Urothelium cell line (cell line): Measurements from ENCODE around the gene RFTN2.
A peak's percentile ranks its signal among the peaks of the same experiment; 100 is the strongest.
"Not testable (repeated sequence)": the region's sequence is repeated elsewhere in the genome, so short reads cannot be mapped to it uniquely, and the experiment has no call there.

Experiments
- DNase-seq: peaks from one replicate; pipeline ENCODE4 v3.0.0; 2011; ENCODE audit warnings: low spot score, mixed read lengths
- FAIRE-seq: peaks from 2 replicates; lab custom pipeline; 2011; peaks lifted over from hg19 to GRCh38; lab: Jason Lieb, UNC

RFTN2 gene, protein sequence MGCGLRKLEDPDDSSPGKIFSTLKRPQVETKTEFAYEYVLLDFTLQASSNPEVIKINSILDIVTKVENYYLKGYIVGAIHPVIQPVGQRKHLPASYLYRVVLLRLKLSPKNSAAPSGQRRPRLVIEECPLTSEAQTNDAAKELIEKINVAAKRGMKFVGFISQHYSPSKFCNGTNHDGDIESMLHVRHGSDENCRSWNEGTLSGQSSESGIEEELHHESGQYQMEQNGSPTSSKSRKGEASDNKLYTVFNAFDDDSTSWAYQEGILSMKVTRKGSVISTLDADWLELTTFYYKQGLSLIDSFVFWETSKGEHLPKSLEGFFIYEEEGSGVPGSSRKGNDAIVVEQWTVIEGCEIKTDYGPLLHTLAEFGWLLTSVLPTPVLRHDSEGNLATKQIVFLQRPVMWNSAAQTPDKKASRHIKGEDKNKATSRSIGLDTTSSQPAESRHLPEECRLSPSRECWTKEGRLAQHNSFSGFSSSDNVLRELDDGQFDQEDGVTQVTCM

DNA sequence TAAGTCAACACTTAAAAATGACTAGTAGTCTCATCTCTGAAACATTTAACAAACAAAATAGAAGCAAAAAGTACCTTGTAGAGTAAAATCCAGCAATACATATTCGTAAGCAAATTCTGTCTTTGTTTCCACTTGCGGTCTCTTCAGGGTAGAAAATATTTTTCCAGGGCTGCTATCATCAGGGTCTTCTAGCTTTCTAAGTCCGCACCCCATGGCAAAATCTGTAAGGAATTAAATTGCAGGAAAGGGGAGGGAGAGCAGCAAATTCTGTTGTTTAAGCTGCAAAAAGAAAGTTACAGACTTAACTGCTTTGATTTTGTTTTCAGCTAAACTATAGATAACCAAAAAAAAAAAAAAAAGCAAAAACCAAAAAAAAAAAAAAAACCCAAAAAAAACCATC, at the start of gene RFTN2:
TSS of gene RFTN2 (minus strand) at position 342 of the 400 bp plus-strand sequence. CDS start at position 213, 129 bp downstream.
- FAIRE-seq (no peak), DNase-seq (no peak)

DNA sequence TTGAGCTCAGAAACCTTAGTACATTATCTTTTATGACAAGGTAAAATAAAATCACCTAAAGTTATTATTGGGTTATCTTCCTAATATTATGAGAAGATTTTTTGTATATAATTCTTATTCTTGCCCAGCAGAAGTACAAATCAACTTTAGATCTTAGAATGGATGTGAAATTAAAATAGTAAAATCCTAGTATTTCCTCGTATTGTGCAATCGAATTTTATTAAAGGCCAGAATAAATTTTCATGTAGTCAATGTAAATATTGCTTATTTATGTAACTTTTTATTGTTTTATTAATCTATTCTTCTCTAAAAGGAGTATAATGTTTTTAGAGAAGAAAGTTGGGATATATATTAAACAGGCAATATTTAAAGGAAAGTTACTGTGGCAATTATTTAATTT, 42.5 kb upstream of the RFTN2 start:
- FAIRE-seq = no peak
- DNase-seq = no peak

DNA sequence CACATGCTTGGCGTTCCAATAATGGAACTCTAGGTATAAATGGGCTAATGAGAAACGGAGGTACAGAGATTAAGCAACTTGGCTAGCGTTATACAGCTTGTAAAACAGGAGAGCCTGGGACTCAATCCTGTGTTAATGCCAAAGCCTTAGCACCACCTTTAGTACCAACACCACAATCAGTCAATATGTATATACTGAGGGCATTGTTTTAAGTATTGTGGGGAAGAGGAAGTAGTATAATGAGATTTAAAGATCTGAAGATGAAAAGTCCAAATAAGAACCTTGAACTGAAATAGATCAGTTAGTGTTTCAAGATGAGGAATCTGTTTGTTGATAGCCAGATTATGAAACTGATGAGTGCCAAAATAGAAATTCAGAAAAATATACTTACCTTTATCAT, 37.9 kb upstream of the RFTN2 start:
- FAIRE-seq = no peak
- DNase-seq = no peak

DNA sequence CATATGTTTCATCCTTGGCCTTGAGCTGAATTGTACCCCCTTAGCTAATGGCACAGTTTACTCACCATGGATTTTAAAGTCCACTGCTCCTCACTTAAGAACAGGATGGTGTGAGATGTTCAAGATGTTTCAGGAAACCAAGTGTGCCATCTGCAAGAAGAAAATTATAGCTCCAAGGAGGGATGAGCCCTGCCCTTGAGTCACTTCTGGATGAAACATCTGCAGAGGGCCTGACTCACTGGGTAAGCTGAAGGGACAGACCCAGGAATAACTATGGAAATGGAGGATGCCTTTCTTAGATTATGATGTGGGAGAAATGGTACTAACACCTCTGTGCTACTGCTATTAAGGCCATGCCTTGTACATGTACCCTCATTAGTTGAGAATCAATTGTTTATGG, 36.2 kb upstream of the RFTN2 start:
- no peak for DNase-seq
- no peak for FAIRE-seq

DNA sequence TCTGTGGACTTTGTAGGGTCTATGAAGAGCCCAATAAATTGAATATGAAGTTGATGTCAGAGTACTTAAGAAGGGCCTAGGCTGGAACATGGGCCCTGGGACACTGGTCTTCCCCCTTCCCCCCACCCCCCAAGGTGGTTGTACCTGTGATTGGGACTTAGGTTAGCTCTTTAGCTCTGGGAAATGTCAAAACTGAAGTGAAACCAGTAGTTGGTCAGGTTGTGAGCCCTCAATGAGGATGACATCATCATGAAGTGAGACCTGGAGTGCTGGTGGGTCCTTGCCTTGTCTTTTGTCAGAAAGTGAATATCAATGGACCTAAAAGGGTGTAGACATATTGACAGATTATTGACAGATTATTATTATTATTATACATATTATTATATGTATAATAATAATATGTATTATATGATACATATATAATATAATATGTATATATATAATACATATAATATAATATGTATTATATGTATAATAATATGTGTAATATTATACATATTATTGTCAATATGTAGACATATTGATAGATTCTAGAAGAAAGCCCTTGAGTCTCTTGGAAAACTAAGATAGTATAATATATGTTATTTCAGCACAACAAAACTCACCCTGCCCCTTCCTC, 35.1 kb upstream of the RFTN2 start:
- DNase-seq (no peak), FAIRE-seq (no peak)

DNA sequence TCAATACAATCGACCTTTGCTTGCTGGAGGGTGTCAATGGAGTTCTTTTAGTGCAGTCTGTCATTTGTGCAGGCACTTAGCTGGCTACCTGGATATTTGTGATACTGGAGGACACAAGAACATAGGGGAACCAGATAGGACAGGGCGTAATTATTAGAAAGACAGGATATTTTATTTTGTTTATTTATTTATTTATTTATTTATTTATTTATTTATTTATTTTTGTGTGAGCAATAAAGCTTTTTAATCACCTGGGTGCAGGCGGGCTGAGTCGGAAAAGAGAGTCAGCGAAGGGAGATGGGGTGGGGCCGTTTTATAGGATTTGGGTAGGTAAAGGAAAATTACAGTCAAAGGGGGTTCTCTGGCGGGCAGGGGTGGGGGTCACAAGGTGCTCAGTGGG, 33.8 kb upstream of the RFTN2 start:
- not testable (repeated sequence) for DNase-seq, FAIRE-seq

DNA sequence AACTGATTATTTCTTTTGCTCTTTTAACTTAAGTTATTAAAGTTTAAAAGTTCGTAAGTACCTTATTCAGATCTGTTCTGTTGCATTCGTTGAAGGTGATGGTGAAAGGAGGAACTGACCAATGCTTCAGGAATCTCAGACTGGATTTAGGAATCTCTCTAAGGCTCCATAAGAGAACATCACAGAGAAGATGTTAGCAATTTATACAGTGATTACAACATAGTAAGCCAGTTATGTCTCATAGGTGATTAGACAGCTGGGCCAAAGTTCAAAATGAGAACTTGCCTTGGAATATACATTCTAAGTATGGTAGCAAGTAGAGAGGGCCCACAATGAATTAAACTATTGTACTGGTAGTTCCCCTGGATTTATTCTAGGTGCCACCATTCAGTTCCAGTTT, 32.9 kb upstream of the RFTN2 start:
- no peak for DNase-seq
- no peak for FAIRE-seq

DNA sequence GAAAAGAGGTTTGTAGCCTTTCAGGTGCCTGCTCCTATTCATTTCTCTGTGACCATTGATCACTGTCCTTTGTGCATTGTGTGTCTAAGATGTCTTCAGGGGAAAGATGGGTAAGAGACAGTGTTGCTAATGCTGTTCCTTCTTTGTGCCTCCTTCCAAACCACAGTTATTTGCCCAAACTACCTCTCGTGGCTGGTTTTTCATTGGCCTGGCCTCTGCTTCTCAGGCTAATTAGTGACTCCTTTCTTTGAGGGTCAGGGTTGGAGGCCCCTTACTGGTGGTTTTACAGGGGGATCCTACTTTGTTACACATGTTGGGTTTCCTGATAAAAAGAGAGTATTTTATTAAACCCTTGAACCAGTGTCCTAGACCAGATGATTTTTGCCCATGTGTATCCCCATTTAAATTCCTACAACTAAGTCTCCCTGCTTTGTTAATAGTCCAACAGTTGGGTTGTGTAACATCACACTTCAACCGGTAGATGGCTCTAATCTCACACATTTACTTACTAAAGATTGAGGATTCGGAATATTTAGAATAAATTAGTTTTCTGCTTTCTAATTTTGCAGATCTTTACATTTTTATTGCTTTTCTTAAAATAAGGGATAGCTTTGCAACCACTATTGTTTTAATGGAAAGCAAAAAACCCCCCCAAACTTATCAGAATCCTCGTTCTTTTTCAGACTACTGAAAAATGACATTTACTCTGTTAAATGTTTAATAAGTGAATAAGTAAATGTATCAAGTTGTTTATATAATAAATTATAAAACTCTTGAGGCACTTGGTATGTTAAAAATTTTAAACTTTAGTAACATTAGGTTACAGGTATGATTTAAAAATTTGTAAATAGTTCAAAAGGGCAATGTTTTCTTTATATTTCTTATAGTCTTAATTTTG, 32.2 kb upstream of the RFTN2 start:
- peak; percentile 43 for DNase-seq
- FAIRE-seq = no peak

DNA sequence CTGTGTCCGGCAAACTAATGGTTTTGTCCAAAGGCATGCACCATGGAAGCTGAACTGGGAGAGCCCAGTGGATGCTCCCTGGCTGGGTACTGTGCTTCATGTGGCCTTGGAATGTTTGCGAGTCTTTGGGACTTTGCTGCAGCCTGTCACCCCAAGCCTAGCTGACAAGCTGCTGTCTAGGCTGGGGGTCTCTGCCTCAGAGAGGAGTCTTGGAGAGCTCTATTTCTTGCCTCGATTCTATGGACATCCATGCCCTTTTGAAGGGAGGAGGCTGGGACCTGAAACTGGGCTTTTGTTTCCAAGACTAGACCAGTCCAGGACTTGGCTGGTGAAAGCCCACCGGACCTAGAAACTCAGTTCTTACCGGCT, 31.4 kb upstream of the RFTN2 start:
- DNase-seq = no peak
- no peak for FAIRE-seq

DNA sequence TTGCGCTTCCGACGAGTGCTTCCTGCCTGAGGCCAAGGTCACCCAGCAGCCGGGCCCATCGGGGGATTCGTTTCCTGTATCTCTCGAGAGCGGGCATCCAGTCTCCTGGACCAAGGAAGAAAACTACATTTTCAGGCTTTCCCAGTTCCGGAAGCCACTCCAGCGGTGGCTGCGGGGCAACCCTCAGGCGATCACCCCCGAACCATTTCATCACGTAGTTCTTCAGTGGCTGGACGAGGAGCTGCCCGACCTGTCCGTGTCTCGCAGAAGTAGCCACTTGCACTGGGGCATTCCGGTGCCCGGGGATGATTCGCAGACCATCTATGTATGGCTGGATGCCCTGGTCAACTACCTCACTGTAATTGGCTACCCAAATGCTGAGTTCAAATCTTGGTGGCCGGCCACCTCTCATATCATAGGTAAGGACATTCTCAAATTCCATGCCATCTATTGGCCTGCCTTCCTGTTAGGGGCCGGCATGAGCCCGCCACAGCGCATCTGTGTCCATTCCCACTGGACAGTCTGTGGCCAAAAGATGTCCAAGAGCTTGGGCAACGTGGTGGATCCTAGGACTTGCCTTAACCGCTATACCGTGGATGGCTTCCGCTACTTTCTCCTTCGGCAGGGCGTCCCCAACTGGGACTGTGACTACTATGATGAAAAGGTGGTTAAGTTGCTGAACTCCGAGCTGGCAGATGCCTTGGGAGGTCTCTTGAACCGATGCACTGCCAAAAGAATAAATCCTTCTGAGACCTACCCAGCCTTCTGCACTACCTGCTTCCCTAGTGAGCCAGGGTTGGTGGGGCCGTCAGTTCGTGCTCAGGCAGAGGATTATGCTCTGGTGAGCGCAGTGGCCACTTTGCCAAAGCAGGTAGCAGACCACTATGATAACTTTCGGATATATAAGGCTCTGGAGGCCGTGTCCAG, 30.8 kb upstream of the RFTN2 start:
- FAIRE-seq (no peak), DNase-seq (no peak)

DNA sequence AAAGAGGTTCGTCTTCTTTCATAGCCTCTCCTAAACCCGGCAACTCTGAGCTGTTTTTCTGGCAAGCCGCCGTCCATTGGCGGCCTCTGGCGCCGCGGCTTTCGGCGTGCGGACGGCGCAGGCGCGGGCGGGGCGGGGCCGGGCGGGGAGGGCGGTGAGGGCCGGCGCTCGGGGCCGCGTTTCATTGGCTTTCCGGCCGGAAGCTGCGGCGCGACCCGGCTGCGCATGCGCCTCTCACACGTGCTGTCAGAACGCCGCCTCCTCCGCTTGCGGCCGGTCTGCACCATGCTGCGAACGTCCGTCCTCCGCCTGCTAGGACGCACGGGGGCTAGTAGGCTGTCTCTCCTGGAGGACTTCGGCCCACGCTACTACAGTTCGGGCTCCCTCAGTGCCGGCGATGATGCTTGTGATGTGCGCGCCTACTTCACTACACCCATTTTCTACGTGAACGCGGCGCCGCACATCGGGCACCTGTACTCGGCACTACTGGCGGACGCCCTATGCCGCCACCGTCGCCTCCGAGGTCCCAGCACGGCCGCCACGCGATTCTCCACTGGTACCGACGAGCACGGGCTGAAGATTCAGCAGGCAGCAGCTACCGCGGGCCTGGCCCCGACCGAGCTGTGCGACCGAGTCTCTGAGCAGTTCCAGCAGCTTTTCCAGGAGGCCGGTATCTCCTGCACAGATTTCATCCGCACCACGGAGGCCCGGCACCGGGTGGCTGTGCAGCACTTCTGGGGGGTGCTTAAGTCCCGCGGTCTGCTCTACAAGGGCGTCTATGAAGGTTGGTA, 29.9 kb upstream of the RFTN2 start, which contains the start of gene MARS2:
TSS of gene MARS2 (plus strand) at position 249 of the 791 bp plus-strand sequence. CDS start at position 286, 37 bp downstream.
- DNase-seq (peak; percentile 97), FAIRE-seq (peak; percentile 17)

DNA sequence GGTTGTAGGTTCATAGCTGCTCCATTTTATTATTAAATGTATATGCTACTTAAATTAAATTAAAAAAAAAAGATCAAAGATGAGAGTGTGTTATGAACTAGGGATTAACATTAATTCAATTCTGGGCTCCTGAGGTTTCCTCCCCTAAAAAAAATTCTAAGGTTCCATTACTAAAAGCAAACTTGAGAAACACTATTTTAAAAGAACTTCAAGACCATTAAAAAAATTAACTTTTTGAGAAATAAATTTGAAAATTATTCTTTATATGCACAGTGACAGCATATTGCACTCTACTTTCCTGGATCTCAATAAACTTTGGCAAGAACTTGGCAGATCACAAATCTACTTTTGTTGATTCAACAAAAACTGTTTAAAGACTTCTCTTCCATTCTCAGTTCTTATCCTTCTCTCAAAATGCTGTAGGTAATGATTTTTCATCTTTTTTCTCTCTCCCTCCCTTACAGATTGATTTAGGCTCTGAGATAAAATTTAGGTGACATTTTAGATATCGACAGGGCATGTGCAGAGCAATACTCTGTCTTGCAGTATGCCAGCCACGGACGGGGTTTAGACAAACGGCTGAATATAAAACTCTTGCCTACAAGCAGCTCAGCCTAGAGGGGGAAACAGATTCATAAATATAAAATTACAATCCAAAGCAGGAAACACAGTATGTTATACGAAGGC, 29.2 kb upstream of the RFTN2 start:
- FAIRE-seq = no peak
- no peak for DNase-seq

DNA sequence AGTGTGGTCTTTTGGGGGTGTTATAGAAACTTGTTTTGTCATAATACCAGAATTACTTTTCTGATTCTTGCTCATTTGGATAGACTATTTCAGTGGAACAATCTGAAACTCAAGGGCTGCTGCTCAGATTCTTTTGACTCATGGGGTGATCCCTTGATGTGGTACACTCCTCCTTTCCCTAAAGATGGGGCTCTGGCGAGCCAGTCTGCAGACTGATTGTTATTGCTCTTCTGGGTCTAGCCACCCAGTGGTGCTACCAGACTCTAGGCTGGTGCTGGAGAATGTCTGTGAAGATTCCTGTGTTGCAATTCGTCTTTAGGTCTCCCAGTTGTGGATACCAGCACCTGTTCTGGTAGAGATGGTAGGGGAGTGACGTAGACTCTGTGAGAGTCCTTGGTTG, 25.6 kb upstream of the RFTN2 start:
- no peak for FAIRE-seq
- DNase-seq = no peak

DNA sequence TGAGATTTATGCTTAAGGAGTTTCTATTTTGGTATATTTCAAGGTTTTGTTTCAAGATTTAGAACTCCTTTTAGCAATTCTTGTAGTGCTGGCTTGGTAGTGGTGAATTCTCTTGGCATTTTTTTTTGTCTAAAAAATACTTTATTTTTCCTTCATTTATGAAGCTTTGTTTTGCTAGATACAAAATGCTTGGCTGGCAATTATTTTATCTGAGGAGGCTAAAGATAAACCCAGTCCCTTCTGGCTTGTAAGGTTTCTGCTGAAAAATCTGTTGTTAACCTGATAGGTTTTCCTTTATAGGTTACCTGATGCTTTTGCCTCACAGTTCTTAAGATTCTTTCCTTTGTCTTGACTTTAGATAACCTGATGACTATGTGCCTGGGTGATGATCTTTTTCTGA, 24.3 kb upstream of the RFTN2 start:
- FAIRE-seq, DNase-seq: not testable (repeated sequence)

DNA sequence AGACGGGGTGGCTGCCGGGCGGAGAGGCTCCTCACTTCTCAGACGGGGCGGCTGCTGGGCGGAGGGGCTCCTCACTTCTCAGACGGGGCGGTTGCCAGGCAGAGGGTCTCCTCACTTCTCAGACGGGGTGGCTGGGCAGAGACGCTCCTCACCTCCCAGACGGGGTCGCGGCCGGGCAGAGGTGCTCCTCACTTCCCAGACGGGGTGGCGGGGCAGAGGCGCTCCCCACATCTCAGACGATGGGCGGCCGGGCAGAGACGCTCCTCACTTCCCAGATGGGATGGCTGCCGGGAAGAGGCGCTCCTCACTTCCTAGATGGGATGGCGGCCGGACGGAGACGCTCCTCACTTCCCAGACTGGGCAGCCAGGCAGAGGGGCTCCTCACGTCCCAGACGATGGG, 21.2 kb upstream of the RFTN2 start:
- not testable (repeated sequence) for FAIRE-seq, DNase-seq

DNA sequence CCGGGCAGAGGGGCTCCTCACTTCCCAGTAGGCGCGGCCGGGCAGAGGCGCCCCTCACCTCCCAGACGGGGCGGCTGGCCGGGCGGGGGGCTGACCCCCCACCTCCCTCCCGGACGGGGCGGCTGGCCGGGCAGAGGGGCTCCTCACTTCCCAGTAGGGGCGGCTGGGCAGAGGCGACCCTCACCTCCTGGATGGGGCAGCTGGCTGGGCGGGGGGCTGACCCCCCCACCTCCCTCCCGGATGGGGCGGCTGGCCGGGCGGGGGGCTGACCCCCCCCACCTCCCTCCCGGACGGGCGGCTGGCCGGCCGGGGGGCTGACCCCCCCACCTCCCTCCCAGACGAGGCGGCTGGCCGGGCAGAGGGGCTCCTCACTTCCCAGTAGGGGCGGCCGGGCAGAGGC, 20.6 kb upstream of the RFTN2 start:
- FAIRE-seq, DNase-seq: not testable (repeated sequence)

DNA sequence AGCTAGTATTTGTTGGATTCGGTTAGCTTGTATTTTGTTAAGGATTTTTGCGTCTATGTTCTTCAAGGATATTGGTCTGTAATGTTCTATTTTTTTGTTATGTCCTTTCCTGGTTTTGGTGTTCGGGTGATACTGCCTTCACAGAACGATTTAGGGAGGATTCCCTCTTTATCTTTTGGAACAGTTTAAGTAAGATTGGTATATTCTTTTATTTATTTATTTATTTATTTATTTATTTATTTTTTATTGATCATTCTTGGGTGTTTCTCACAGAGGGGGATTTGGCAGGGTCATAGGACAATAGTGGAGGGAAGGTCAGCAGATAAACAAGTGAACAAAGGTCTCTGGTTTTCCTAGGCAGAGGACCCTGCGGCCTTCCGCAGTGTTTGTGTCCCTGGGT, 19.8 kb upstream of the RFTN2 start:
- FAIRE-seq, DNase-seq: not testable (repeated sequence)

DNA sequence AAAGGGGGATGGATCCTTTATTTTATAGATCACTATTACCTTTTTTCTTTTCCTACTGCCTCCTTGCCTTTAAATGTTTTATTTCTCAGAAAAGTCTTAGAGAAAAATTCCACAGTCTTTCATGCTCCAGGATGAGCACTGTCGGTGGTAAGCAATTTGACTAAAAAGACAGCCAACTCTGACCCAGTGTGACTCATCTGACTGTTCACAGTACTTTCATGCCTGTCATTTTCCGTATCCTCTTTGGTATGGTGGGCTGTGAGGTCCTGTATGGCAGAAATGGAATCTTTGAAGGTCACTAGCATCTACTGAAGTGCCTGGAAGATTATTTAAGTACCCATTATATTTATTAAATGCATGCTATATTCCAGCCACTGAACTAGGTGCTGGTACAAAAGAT, 2.1 kb upstream of the RFTN2 start:
- DNase-seq = no peak
- no peak for FAIRE-seq

DNA sequence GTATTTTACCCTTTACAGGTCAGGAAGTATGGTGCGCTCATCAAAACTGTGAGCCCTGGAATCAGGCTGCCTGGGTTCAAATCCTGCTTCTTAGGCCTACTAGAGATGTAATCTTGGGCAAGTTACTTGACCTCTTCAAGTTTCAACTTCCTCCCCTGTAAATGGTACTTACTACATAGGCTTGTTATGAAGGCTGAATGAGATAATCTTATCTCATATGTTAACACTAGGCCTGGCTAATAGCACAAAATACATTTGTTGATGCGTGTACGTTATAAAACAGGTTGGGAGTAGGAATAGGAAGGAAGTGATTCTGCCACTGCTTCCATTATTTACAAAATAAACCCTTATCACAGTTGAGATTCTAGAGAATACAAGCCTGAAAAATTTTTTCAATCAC, 1.7 kb upstream of the RFTN2 start:
- no peak for FAIRE-seq
- DNase-seq = no peak
